CD14-positive monocyte (primary cell): ENCODE results near the gene SLC6A8. TPM values are rescaled to one million over a fixed set of nuclear protein-coding genes. Genes with fewer than 3 reads are reported as not detected.

Experiments
- DNase-seq, 3 donors: peaks; one replicate each; pipeline ENCODE4 v3.0.0-alpha.2; 2011 to 2022
- H2AFZ ChIP-seq: 2 replicates; pipeline ENCODE4 v1.6.0; 2012; ENCODE audit warnings: mild to moderate bottlenecking, low read depth, low read length, inconsistent platforms; ENCODE audit not compliant: insufficient read depth, poor library complexity, severe bottlenecking
- H3K27ac ChIP-seq, 2 donors: 1 replicate in 1 of 2; 2 replicates in 1 of 2; pipeline ENCODE4 v1.5.1; 2012 to 2013; ENCODE audit warnings: low read length in 2 of 2, control low read depth in 1 of 2, inconsistent platforms in 1 of 2, low read depth in 1 of 2, mild to moderate bottlenecking in 1 of 2
- H3K27me3 ChIP-seq, 2 donors: one replicate each; pipeline versions ENCODE4 v1.6.0 to v1.6.1; 2011 to 2013; ENCODE audit warnings: low read length in 2 of 2; ENCODE audit not compliant: control insufficient read depth in 2 of 2, insufficient read depth in 2 of 2
- H3K36me3 ChIP-seq, 2 donors: replicated peaks in 1 of 2; 1 replicate in 1 of 2; 2 replicates in 1 of 2; pipeline versions ENCODE4 v1.5.1 to v1.6.1; 2012 to 2013; ENCODE audit warnings: low read length in 2 of 2, control low read depth in 1 of 2, inconsistent platforms in 1 of 2, mild to moderate bottlenecking in 1 of 2; ENCODE audit not compliant: insufficient read depth in 2 of 2, control insufficient read depth in 1 of 2
- H3K4me1 ChIP-seq, 2 donors: 1 replicate in 1 of 2; 2 replicates in 1 of 2; pipeline versions ENCODE4 v1.5.1 to v1.6.1; 2012 to 2013; ENCODE audit warnings: low read length in 2 of 2, control low read depth in 1 of 2, inconsistent platforms in 1 of 2, mild to moderate bottlenecking in 1 of 2, moderate library complexity in 1 of 2; ENCODE audit not compliant: insufficient read depth in 2 of 2, control insufficient read depth in 1 of 2
- H3K4me2 ChIP-seq: replicated peaks from 2 replicates; pipeline ENCODE3; 2012; ENCODE audit warnings: low read length, moderate library complexity, mild to moderate bottlenecking; ENCODE audit not compliant: poor library complexity, severe bottlenecking; ENCODE audit errors: extremely low read depth
- H3K4me3 ChIP-seq, 3 experiments: fragments of 200-600 bp in 1 of 3; sonication (generic) in 1 of 3; replicated peaks in 1 of 3; 1 replicate in 2 of 3; 2 replicates in 1 of 3; pipeline ENCODE4 v1.5.1; 2011 to 2013; ENCODE audit warnings: low read length in 3 of 3, mild to moderate bottlenecking in 3 of 3, control low read depth in 2 of 3, low read depth in 2 of 3, inconsistent platforms in 1 of 3, moderate library complexity in 1 of 3
- H3K79me2 ChIP-seq: 2 replicates; pipeline ENCODE4 v1.6.0; 2012; ENCODE audit warnings: mild to moderate bottlenecking, control low read depth, inconsistent platforms, low read length, moderate library complexity; ENCODE audit not compliant: insufficient read depth
- H3K9ac ChIP-seq: 2 replicates; pipeline ENCODE4 v1.6.0; 2017; ENCODE audit warnings: low read length, mild to moderate bottlenecking; ENCODE audit not compliant: insufficient read depth, poor library complexity, severe bottlenecking
- H3K9me3 ChIP-seq, 2 donors: replicated peaks in 1 of 2; 1 replicate in 1 of 2; 2 replicates in 1 of 2; pipeline versions ENCODE4 v1.5.1 to v1.6.1; 2012 to 2013; ENCODE audit warnings: low read length in 2 of 2, control low read depth in 1 of 2; ENCODE audit not compliant: control insufficient read depth in 1 of 2, insufficient read depth in 1 of 2
- H4K20me1 ChIP-seq: 2 replicates; pipeline ENCODE4 v1.6.0; 2012; ENCODE audit warnings: mild to moderate bottlenecking, low read length, control low read depth, moderate library complexity; ENCODE audit not compliant: insufficient read depth
- H3K27ac Mint-ChIP-seq, 7 donors: one replicate each; pipeline ENCODE4 v1.8.0; 2020; ENCODE audit warnings: mild to moderate bottlenecking in 7 of 7, mixed read lengths in 7 of 7, moderate library complexity in 6 of 7, inconsistent platforms in 2 of 7
- H3K27me3 Mint-ChIP-seq, 3 donors: one replicate each; pipeline ENCODE4 v1.8.0; 2021 to 2022; ENCODE audit warnings: low read depth in 3 of 3, mild to moderate bottlenecking in 3 of 3, mixed read lengths in 3 of 3, moderate library complexity in 3 of 3, inconsistent platforms in 1 of 3
- H3K36me3 Mint-ChIP-seq, 2 donors: one replicate each; pipeline ENCODE4 v1.8.0; 2020; ENCODE audit warnings: mixed read lengths in 2 of 2, inconsistent platforms in 1 of 2, mild to moderate bottlenecking in 1 of 2
- H3K4me1 Mint-ChIP-seq: one replicate; pipeline ENCODE4 v1.8.0; 2020; ENCODE audit warnings: mild to moderate bottlenecking, mixed read lengths
- H3K4me3 Mint-ChIP-seq, 2 donors: one replicate each; pipeline ENCODE4 v1.8.0; 2020; ENCODE audit warnings: mild to moderate bottlenecking in 2 of 2, mixed read lengths in 2 of 2, moderate library complexity in 1 of 2
- H3K9me3 Mint-ChIP-seq, 7 donors: one replicate each; pipeline ENCODE4 v1.8.0; 2020 to 2022; ENCODE audit warnings: mixed read lengths in 7 of 7, mild to moderate bottlenecking in 6 of 7, moderate library complexity in 6 of 7, inconsistent platforms in 2 of 7
- CTCF ChIP-seq: fragments of 200-600 bp; IDR thresholded peaks from one replicate; pipeline ENCODE4 v1.8.0; 2022; ENCODE audit warnings: antibody characterized with exemption, mild to moderate bottlenecking
- WGBS: methylation state at CpG from one replicate; pipeline ENCODE4 v1.1.5; 2013; ENCODE audit warnings: missing lambda C conversion rate; ENCODE audit not compliant: insufficient coverage; 5-methylcytosine and 5-hydroxymethylcytosine counted together
- intact Hi-C, 2 donors: fragments of 100-400 bp; cut with micrococcal nuclease; formaldehyde crosslinking; loops; one replicate each; pipeline versions ENCODE4 v1.15.0 to v1.15.1; 2023
- polyA plus RNA-seq, 3 donors: library from polyadenylated mRNA; depleted of rRNA in 1 of 3; unstranded in 2 of 3; stranded (reverse) in 1 of 3; fragments of 300-500 nt in 2 of 3; fragments of >200 nt in 1 of 3; fragmentation: Illumina TruSeq in 2 of 3; gene quantifications; 1 replicate in 2 of 3; 2 replicates in 1 of 3; pipeline ENCODE4 v1.2.3, GENCODE V29; 2012 to 2021

The SLC6A8 gene
- polyA plus RNA-seq, 3 donors, result 0.23 to 5.6 (median 0.85) TPM

GRCh38 chrX:153688071-153688470 is 345 bp downstream of the SLC6A8 start:
- H3K36me3 Mint-ChIP-seq, result peaks cover 2 to 3% of the 10 kb centered on the region in 2 donors
- Histone ChIP-seq H3K36me3 (no peaks in the 10 kb centered on the region), H3K9me3 (peaks cover 3 to 10% of the 10 kb centered on the region in 2 donors), H3K79me2 (no peaks in the 10 kb centered on the region), H3K9ac (no peak overlapping the region), H3K27me3 (peaks cover 4 to 51% of the 10 kb centered on the region in 2 donors), H3K27ac (no peak overlapping the region), H3K4me2 (no peak overlapping the region), H4K20me1 (no peaks in the 10 kb centered on the region), H2AFZ (no peak overlapping the region), H3K4me3 (no peak overlapping the region), H3K4me1 (no peaks in the 10 kb centered on the region)
- H3K9me3 Mint-ChIP-seq, result peaks cover 0 to 16% (median 9%) of the 10 kb centered on the region in 7 donors
- H3K27ac Mint-ChIP-seq, result no peak overlapping the region
- intact Hi-C loops, result no loop called here
- peaks cover 33 to 78% (median 49%) of the 10 kb centered on the region in 3 donors for H3K27me3 Mint-ChIP-seq
- TF ChIP-seq CTCF, result no peak
- no peak overlapping the region for H3K4me3 Mint-ChIP-seq
- under 1% methylated on average over 64 of the region's 69 CpGs for WGBS
- no peak for DNase-seq
- H3K4me1 Mint-ChIP-seq, result peaks cover 12% of the 10 kb centered on the region

- Histone ChIP-seq H3K27ac (no peak overlapping the region), H3K4me3 (no peak overlapping the region), H3K4me2 (no peak overlapping the region), H2AFZ (no peak overlapping the region), H3K36me3 (no peaks in the 10 kb centered on the region), H3K9ac (no peak overlapping the region), H4K20me1 (no peaks in the 10 kb centered on the region), H3K27me3 (peaks cover 4 to 51% of the 10 kb centered on the region in 2 donors), H3K79me2 (no peaks in the 10 kb centered on the region), H3K4me1 (no peaks in the 10 kb centered on the region), H3K9me3 (peaks cover 2 to 9% of the 10 kb centered on the region in 2 donors)
- H3K27me3 Mint-ChIP-seq, result peaks cover 32 to 74% (median 51%) of the 10 kb centered on the region in 3 donors
- intact Hi-C loops, result no loop called here
- H3K36me3 Mint-ChIP-seq, result peaks cover 2 to 3% of the 10 kb centered on the region in 2 donors
- no peak overlapping the region for H3K27ac Mint-ChIP-seq
- peaks cover 0 to 12% (median 6%) of the 10 kb centered on the region in 7 donors for H3K9me3 Mint-ChIP-seq
- H3K4me3 Mint-ChIP-seq, result no peak overlapping the region
- no peak for DNase-seq
- TF ChIP-seq CTCF, result no peak
- WGBS, result 0% methylated on average over 27 of the region's 57 CpGs
- H3K4me1 Mint-ChIP-seq, result peaks cover 12% of the 10 kb centered on the region
Measured at GRCh38 chrX:153688506-153688905, 780 bp downstream of the SLC6A8 start.
